ENCODE measurements around the gene NUTM1. TPM values are rescaled to one million over a fixed set of nuclear protein-coding genes. Genes with fewer than 3 reads are reported as not detected.

The NUTM1 gene
- total and polyA plus RNA-seq, 2 of the 13 experiments (the other 11 are each of a cell fraction or from before 2014, with no cell fraction given), result not detected

- ChIA-PET CTCF (ENCODE audit: low intra/inter-chr PET ratio, low total read pairs) (no interaction called here), POLR2A (interaction anchor here (1.2 to 3.1 kb wide), 5 partner anchors 23 to 222 kb away, joined by 3 to 28 read pairs (median 7); partner anchors contain the start of genes KATNBL1, NOP10, NUTM1 and SLC12A6)
- DNase-seq (ENCODE audit: low spot score) (no peak), ATAC-seq (no peak), FAIRE-seq (no peak)
- Histone ChIP-seq H3K36me3 (replicated peaks in 1 of 2; ENCODE audit: control insufficient read depth in 1 of 2, insufficient read depth in 2 of 2, low read length in 2 of 2) (peaks cover 0 to 3% of the 10 kb centered on the region in 2 experiments; a peak in 1 of 5 replicates), H2AFZ (ENCODE audit: low read length) (no peak overlapping the region), H3K27ac (ENCODE audit: extremely low read length, insufficient read depth, low read length) (peak overlapping the region; percentile 45), H3K79me2 (ENCODE audit: insufficient read depth, low read length) (peaks cover 2% of the 10 kb centered on the region), H3K9ac (ENCODE audit: insufficient read depth, low read depth, low read length) (peak overlapping the region; percentile 62), H3K27me3 (ENCODE audit: control insufficient read depth in 1 of 2, insufficient read depth in 2 of 2, low read length in 2 of 2) (no peaks in the 10 kb centered on the region), H4K20me1 (ENCODE audit: insufficient read depth, low read length) (no peaks in the 10 kb centered on the region), H3K4me1 (ENCODE audit: insufficient read depth, low read length) (peaks cover 21% of the 10 kb centered on the region), H3K4me3 (replicated peaks in 1 of 3; ENCODE audit: insufficient read depth in 1 of 3, low read depth in 2 of 3, low read length in 3 of 3) (peak overlapping the region; percentile 59 to 94 (median 87)), H3K9me3 (ENCODE audit: low read length) (no peaks in the 10 kb centered on the region), H3K4me2 (ENCODE audit: low read depth, low read length) (peak overlapping the region; percentile 97)
- TF ChIP-seq, protein P1, sequence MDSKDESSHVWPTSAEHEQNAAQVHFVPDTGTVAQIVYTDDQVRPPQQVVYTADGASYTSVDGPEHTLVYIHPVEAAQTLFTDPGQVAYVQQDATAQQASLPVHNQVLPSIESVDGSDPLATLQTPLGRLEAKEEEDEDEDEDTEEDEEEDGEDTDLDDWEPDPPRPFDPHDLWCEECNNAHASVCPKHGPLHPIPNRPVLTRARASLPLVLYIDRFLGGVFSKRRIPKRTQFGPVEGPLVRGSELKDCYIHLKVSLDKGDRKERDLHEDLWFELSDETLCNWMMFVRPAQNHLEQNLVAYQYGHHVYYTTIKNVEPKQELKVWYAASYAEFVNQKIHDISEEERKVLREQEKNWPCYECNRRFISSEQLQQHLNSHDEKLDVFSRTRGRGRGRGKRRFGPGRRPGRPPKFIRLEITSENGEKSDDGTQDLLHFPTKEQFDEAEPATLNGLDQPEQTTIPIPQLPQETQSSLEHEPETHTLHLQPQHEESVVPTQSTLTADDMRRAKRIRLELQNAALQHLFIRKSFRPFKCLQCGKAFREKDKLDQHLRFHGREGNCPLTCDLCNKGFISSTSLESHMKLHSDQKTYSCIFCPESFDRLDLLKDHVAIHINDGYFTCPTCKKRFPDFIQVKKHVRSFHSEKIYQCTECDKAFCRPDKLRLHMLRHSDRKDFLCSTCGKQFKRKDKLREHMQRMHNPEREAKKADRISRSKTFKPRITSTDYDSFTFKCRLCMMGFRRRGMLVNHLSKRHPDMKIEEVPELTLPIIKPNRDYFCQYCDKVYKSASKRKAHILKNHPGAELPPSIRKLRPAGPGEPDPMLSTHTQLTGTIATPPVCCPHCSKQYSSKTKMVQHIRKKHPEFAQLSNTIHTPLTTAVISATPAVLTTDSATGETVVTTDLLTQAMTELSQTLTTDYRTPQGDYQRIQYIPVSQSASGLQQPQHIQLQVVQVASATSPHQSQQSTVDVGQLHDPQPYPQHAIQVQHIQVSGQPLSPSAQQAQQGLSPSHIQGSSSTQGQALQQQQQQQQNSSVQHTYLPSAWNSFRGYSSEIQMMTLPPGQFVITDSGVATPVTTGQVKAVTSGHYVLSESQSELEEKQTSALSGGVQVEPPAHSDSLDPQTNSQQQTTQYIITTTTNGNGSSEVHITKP (CRISPR knock-in tag; IDR thresholded peaks at IDR 0.05; ENCODE audit: low read depth), result 0 out of 2 replicates have a peak, but pooled peaks have one; percentile 23
- TF ChIP-seq ZNF230 (CRISPR knock-in tag; IDR thresholded peaks at IDR 0.05) (no peak), KLF15 (CRISPR knock-in tag; IDR thresholded peaks at IDR 0.05; ENCODE audit: borderline replicate concordance) (no peak), ZNF512B (CRISPR knock-in tag; IDR thresholded peaks at IDR 0.05; ENCODE audit: borderline replicate concordance) (no peak)
- intact Hi-C loops (cut with micrococcal nuclease; ENCODE audit: unreplicated experiment), result loop anchor here (5.0 kb wide), 1 partner anchor 124 kb away; no protein-coding TSS in a partner anchor
- whole genome bisulfite sequencing (ENCODE audit: low lambda C conversion rate), result 55% methylated on average over 5 of the region's 5 CpGs
- TSS peak; percentile 54 for BruUV-seq (replicated peaks)
- in situ Hi-C loops (cut with HindIII; ENCODE audit: extremely low pct_ligation_motif_present, low pct_unique_long_range_greater_than_20kb), result loop anchor here (10.0 to 25.0 kb wide), 2 partner anchors 69 to 304 kb away; partner anchors contain the start of gene GOLGA8A
Observed at GRCh38 chr15:34365836-34366235, 22.7 kb downstream of the NUTM1 start.
